IMR-90 (cell line): ENCODE measurements around the gene ANGPTL4. TPM values are rescaled to one million over a fixed set of nuclear protein-coding genes. Genes with fewer than 3 reads are reported as not detected.

Experiments
- ATAC-seq: fragments of 200-7000 bp; cut with Tn5 transposase; 2 replicates; pipeline ENCODE4 v1.9.1; 2020; ENCODE audit warnings: low read depth, mild to moderate bottlenecking, moderate library complexity
- BruUV-seq: library from RNA; stranded (reverse); fragments of 400-500 nt; replicated peaks from 2 replicates; lab custom pipeline; 2021; lab: Mats Ljungman, UMichigan
- CTCF ChIA-PET: fragments of 300-600 bp; formaldehyde crosslinking; extraction: SDS; loops from one replicate; lab custom pipeline; 2021; ENCODE audit warnings: antibody characterized with exemption; lab: Yijun Ruan, JAX
- POLR2A ChIA-PET: fragments of 300-600 bp; sonication (Branson Sonifier 250); formaldehyde crosslinking; loops from one replicate; lab custom pipeline; 2022; ENCODE audit warnings: antibody characterized with exemption; ENCODE audit not compliant: unreplicated experiment; lab: Charles Lee
- DNase-seq: peaks from one replicate; pipeline ENCODE4 v3.0.0; 2013
- H2AFZ ChIP-seq: replicated peaks from 2 replicates; pipeline ENCODE3; 2013; ENCODE audit warnings: low read length, mild to moderate bottlenecking; ENCODE audit not compliant: poor library complexity
- H2AK5ac ChIP-seq: 2 replicates; pipeline ENCODE4 v1.6.1; 2013; ENCODE audit warnings: low read depth, low read length, inconsistent platforms
- H2AK9ac ChIP-seq: replicated peaks from 2 replicates; pipeline ENCODE3; 2013; ENCODE audit warnings: mild to moderate bottlenecking, low read depth, low read length, moderate library complexity; ENCODE audit not compliant: poor library complexity
- H2BK120ac ChIP-seq: 2 replicates; pipeline ENCODE4 v1.6.1; 2013; ENCODE audit warnings: low read depth, low read length, inconsistent platforms
- H2BK15ac ChIP-seq: 3 replicates; pipeline ENCODE4 v1.6.1; 2013; ENCODE audit warnings: low read depth, low read length, inconsistent platforms
- H2BK20ac ChIP-seq: 2 replicates; pipeline ENCODE4 v1.6.1; 2013; ENCODE audit warnings: low read depth, mild to moderate bottlenecking, inconsistent platforms, low read length, moderate library complexity
- H2BK5ac ChIP-seq: 2 replicates; pipeline ENCODE4 v1.6.1; 2013; ENCODE audit warnings: mild to moderate bottlenecking, low read depth, low read length, inconsistent platforms; ENCODE audit not compliant: poor library complexity, severe bottlenecking
- H3K14ac ChIP-seq: replicated peaks from 2 replicates; pipeline ENCODE4 v1.6.1; 2013; ENCODE audit warnings: low read depth, low read length, inconsistent platforms
- H3K18ac ChIP-seq: 2 replicates; pipeline ENCODE4 v1.6.1; 2013; ENCODE audit warnings: low read depth, low read length, control low read depth
- H3K23ac ChIP-seq: 2 replicates; pipeline ENCODE4 v1.6.1; 2013; ENCODE audit warnings: low read depth, low read length, inconsistent platforms
- H3K27ac ChIP-seq: 2 replicates; pipeline ENCODE4 v1.5.1; 2013; ENCODE audit warnings: mild to moderate bottlenecking, control low read depth, low read length; ENCODE audit not compliant: insufficient read depth
- H3K27me3 ChIP-seq: 2 replicates; pipeline ENCODE4 v1.6.1; 2013; ENCODE audit warnings: low read length; ENCODE audit not compliant: control insufficient read depth, insufficient read depth
- H3K36me3 ChIP-seq: 2 replicates; pipeline ENCODE4 v1.6.1; 2013; ENCODE audit warnings: low read length, mixed read lengths; ENCODE audit not compliant: control insufficient read depth, insufficient read depth
- H3K4ac ChIP-seq: 2 replicates; pipeline ENCODE4 v1.6.1; 2013; ENCODE audit warnings: low read depth, low read length, inconsistent platforms
- H3K4me1 ChIP-seq: 2 replicates; pipeline ENCODE4 v1.6.1; 2013; ENCODE audit warnings: low read length, mixed read lengths; ENCODE audit not compliant: control insufficient read depth, insufficient read depth
- H3K4me2 ChIP-seq: 2 replicates; pipeline ENCODE4 v1.6.1; 2013; ENCODE audit warnings: low read depth, mild to moderate bottlenecking, control low read depth, low read length, moderate library complexity
- H3K4me3 ChIP-seq: 2 replicates; pipeline ENCODE4 v1.5.1; 2013; ENCODE audit warnings: low read depth, mild to moderate bottlenecking, control low read depth, low read length, moderate library complexity; ENCODE audit not compliant: insufficient read depth
- H3K56ac ChIP-seq: 2 replicates; pipeline ENCODE4 v1.6.1; 2013; ENCODE audit warnings: low read length, inconsistent platforms; ENCODE audit not compliant: insufficient read depth; ENCODE audit errors: extremely low read depth
- H3K79me1 ChIP-seq, 2 experiments: 2 replicates each; pipeline ENCODE4 v1.6.1; 2013; ENCODE audit warnings: low read length in 2 of 2, inconsistent platforms in 1 of 2, low read depth in 1 of 2
- H3K9ac ChIP-seq: 2 replicates; pipeline ENCODE4 v1.6.1; 2013; ENCODE audit warnings: low read depth, low read length, control low read depth
- H3K9me1 ChIP-seq: 2 replicates; pipeline ENCODE4 v1.6.1; 2013; ENCODE audit warnings: low read length, inconsistent platforms; ENCODE audit not compliant: insufficient read depth
- H3K9me3 ChIP-seq: 2 replicates; pipeline ENCODE4 v1.6.1; 2013; ENCODE audit warnings: low read length; ENCODE audit not compliant: control insufficient read depth, insufficient read depth
- H4K20me1 ChIP-seq: 2 replicates; pipeline ENCODE4 v1.6.1; 2013; ENCODE audit warnings: low read length, inconsistent platforms; ENCODE audit not compliant: insufficient read depth
- H4K5ac ChIP-seq: 2 replicates; pipeline ENCODE4 v1.6.1; 2013; ENCODE audit warnings: mild to moderate bottlenecking, low read depth, low read length, control low read depth
- H4K8ac ChIP-seq, 2 experiments: 2 replicates each; pipeline ENCODE4 v1.6.1; 2013; ENCODE audit warnings: low read depth in 2 of 2, low read length in 2 of 2, control low read depth in 1 of 2, inconsistent platforms in 1 of 2
- H4K91ac ChIP-seq: 2 replicates; pipeline ENCODE4 v1.6.1; 2013; ENCODE audit warnings: low read depth, low read length, inconsistent platforms; ENCODE audit not compliant: insufficient read depth
- BHLHE40 ChIP-seq: fragments of 150-350 bp; IDR thresholded peaks from 2 replicates; pipeline ENCODE4 v1.6.1; 2016; ENCODE audit warnings: mild to moderate bottlenecking, low read depth, low read length
- CEBPB ChIP-seq: IDR thresholded peaks from 2 replicates; pipeline ENCODE4 v1.6.1; 2012; ENCODE audit warnings: low read depth, low read length, improper control_type of control experiment
- CHD1 ChIP-seq: IDR thresholded peaks from 2 replicates; pipeline ENCODE4 v1.6.1; 2012; ENCODE audit warnings: low read depth, low read length, improper control_type of control experiment
- ELK1 ChIP-seq: fragments of 150-350 bp; IDR thresholded peaks from 2 replicates; pipeline ENCODE4 v1.6.1; 2016; ENCODE audit warnings: low read depth, mild to moderate bottlenecking, low read length, moderate library complexity, borderline replicate concordance
- FOS ChIP-seq: fragments of 150-350 bp; IDR thresholded peaks from 2 replicates; pipeline ENCODE4 v1.6.1; 2016; ENCODE audit warnings: low read depth, low read length
- MAFK ChIP-seq: IDR thresholded peaks from 2 replicates; pipeline ENCODE4 v1.6.1; 2012; ENCODE audit warnings: low read depth, low read length, improper control_type of control experiment
- MAZ ChIP-seq: IDR thresholded peaks from 2 replicates; pipeline ENCODE4 v1.6.1; 2012; ENCODE audit warnings: low read depth, mild to moderate bottlenecking, low read length, improper control_type of control experiment, moderate library complexity, borderline replicate concordance
- MXI1 ChIP-seq: IDR thresholded peaks from 2 replicates; pipeline ENCODE4 v1.6.1; 2012; ENCODE audit warnings: low read depth, mild to moderate bottlenecking, low read length, moderate library complexity, borderline replicate concordance
- NFE2L2 ChIP-seq: fragments of 150-350 bp; IDR thresholded peaks from 2 replicates; pipeline ENCODE4 v1.6.1; 2016; ENCODE audit warnings: low read depth, mild to moderate bottlenecking, low read length
- POLR2A ChIP-seq: IDR thresholded peaks from 2 replicates; pipeline ENCODE4 v1.6.1; 2012; ENCODE audit warnings: mild to moderate bottlenecking, low read depth, low read length
- RAD21 ChIP-seq: IDR thresholded peaks from 2 replicates; pipeline ENCODE4 v1.6.1; 2012; ENCODE audit warnings: low read length, improper control_type of control experiment
- RCOR1 ChIP-seq: IDR thresholded peaks from 2 replicates; pipeline ENCODE4 v1.6.1; 2012; ENCODE audit warnings: mild to moderate bottlenecking, low read length, improper control_type of control experiment; ENCODE audit not compliant: insufficient replicate concordance
- RFX5 ChIP-seq: IDR thresholded peaks from 2 replicates; pipeline ENCODE4 v1.8.0; 2012; ENCODE audit warnings: low read depth, mild to moderate bottlenecking, low read length, moderate library complexity
- SMC3 ChIP-seq: fragments of 150-350 bp; IDR thresholded peaks from 2 replicates; pipeline ENCODE4 v1.6.1; 2016; ENCODE audit warnings: low read depth, mild to moderate bottlenecking, antibody characterized with exemption, low read length, moderate library complexity
- WGBS, 2 experiments: methylation state at CpG; one replicate each; pipeline versions ENCODE4 v1.1.5 to v1.1.7; 2013; ENCODE audit warnings: missing lambda C conversion rate in 2 of 2; ENCODE audit not compliant: insufficient read length in 1 of 2; ENCODE audit errors: extremely low coverage in 2 of 2; 5-methylcytosine and 5-hydroxymethylcytosine counted together
- dilution Hi-C: fragments of 300-500 bp; cut with HindIII; formaldehyde crosslinking; loops from one replicate; pipeline ENCODE4 v1.14.3; 2018; ENCODE audit warnings: low sequenced_read_pairs; ENCODE audit not compliant: unreplicated experiment
- in situ Hi-C: fragments of 300-500 bp; cut with MboI; formaldehyde crosslinking; loops from 3 replicates; pipeline ENCODE4 v1.14.3; 2019; ENCODE audit warnings: low sequenced_read_pairs, inconsistent platforms, mixed read lengths
- intact Hi-C: fragments of 100-400 bp; cut with micrococcal nuclease; formaldehyde crosslinking; loops from 2 replicates; pipeline ENCODE4 v1.10.0; 2022
- polyA plus RNA-seq, 3 experiments: library from polyadenylated mRNA; depleted of rRNA; stranded (reverse); fragments of >200 nt; gene quantifications; 2 replicates each; pipeline ENCODE4 v1.2.3, GENCODE V29; 2012; ENCODE audit warnings: low replicate concordance in 1 of 3
- total RNA-seq: library from RNA; depleted of rRNA; stranded (reverse); fragments of >200 nt; gene quantifications from 2 replicates; pipeline ENCODE4 v1.2.3, GENCODE V29; 2012
- TF ChIP-seq, protein P1 (sequence below): fragments of 150-350 bp; IDR thresholded peaks from 2 replicates; pipeline ENCODE4 v1.6.1; 2017; ENCODE audit warnings: mild to moderate bottlenecking, antibody characterized with exemption, low read length, low read depth
- TF ChIP-seq, protein P2 (sequence below): conservative IDR thresholded peaks from 2 replicates; pipeline ENCODE4 v1.5.1; 2012; ENCODE audit warnings: mild to moderate bottlenecking, low read depth, low read length, improper control_type of control experiment

ANGPTL4 gene
- total and polyA plus RNA-seq, 2 of the 4 experiments (the other 2 are of a cell fraction), result 1.4 to 19.1 TPM

- CTCF ChIA-PET, result no interaction called here
- Histone ChIP-seq H4K8ac (no peak overlapping the region), H3K9me1 (no peaks in the 10 kb centered on the region), H3K4ac (no peak overlapping the region), H3K79me1 (no peaks in the 10 kb centered on the region), H4K91ac (no peak overlapping the region), H3K4me1 (peaks cover 4% of the 10 kb centered on the region; the same call in 1 of the 2 replicates), H2BK120ac (no peak overlapping the region), H2BK15ac (no peak overlapping the region), H3K4me3 (no peak overlapping the region), H4K20me1 (no peaks in the 10 kb centered on the region), H3K27ac (no peak overlapping the region), H3K9me3 (no peaks in the 10 kb centered on the region), H2BK20ac (no peak overlapping the region), H3K27me3 (peaks cover 15% of the 10 kb centered on the region; the same call in 1 of the 2 replicates), H3K23ac (no peak overlapping the region), H3K36me3 (no peaks in the 10 kb centered on the region), H4K5ac (no peak overlapping the region), H3K9ac (no peak overlapping the region), H2AK9ac (no peak overlapping the region), H3K4me2 (no peak overlapping the region), H2BK5ac (no peak overlapping the region), H2AK5ac (no peak overlapping the region; the same call in 1 of the 2 replicates), H2AFZ (no peak overlapping the region), H3K56ac (no peak overlapping the region), H3K18ac (no peak overlapping the region), H3K14ac (no peak overlapping the region)
- DNase-seq (no peak), ATAC-seq (no peak)
- intact Hi-C loops (no loop called here), in situ Hi-C loops (loop anchor here (5.0 kb wide), 1 partner anchor 230 kb away; no protein-coding TSS in a partner anchor), dilution Hi-C loops (no loop called here)
- POLR2A ChIA-PET, result no interaction called here
- BruUV-seq, result no TSS peak
- TF ChIP-seq FOS, result no peak
- TF ChIP-seq, protein P1, sequence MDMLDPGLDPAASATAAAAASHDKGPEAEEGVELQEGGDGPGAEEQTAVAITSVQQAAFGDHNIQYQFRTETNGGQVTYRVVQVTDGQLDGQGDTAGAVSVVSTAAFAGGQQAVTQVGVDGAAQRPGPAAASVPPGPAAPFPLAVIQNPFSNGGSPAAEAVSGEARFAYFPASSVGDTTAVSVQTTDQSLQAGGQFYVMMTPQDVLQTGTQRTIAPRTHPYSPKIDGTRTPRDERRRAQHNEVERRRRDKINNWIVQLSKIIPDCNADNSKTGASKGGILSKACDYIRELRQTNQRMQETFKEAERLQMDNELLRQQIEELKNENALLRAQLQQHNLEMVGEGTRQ, result no peak
- TF ChIP-seq MAFK, result no peak
- no peak for TF ChIP-seq RFX5
- no peak for TF ChIP-seq CEBPB
- no peak for TF ChIP-seq ELK1
- TF ChIP-seq MXI1, result no peak
- TF ChIP-seq RCOR1, result no peak
- TF ChIP-seq CHD1, result no peak
- TF ChIP-seq SMC3, result no peak
- TF ChIP-seq, protein P2, sequence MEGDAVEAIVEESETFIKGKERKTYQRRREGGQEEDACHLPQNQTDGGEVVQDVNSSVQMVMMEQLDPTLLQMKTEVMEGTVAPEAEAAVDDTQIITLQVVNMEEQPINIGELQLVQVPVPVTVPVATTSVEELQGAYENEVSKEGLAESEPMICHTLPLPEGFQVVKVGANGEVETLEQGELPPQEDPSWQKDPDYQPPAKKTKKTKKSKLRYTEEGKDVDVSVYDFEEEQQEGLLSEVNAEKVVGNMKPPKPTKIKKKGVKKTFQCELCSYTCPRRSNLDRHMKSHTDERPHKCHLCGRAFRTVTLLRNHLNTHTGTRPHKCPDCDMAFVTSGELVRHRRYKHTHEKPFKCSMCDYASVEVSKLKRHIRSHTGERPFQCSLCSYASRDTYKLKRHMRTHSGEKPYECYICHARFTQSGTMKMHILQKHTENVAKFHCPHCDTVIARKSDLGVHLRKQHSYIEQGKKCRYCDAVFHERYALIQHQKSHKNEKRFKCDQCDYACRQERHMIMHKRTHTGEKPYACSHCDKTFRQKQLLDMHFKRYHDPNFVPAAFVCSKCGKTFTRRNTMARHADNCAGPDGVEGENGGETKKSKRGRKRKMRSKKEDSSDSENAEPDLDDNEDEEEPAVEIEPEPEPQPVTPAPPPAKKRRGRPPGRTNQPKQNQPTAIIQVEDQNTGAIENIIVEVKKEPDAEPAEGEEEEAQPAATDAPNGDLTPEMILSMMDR, result no peak
- no peak for TF ChIP-seq NFE2L2
- TF ChIP-seq BHLHE40, result no peak
- TF ChIP-seq RAD21, result no peak
- no peak for TF ChIP-seq MAZ
- no peak for TF ChIP-seq POLR2A
- 65% methylated on average over 5 of the region's 14 CpGs; no CpG with 5 or more reads in 1 of the 2 experiments for WGBS, 2 experiments
Measured at GRCh38 chr19:8342316-8342683, 21.7 kb upstream of the ANGPTL4 start.
